ENCODE measurements around the gene PUDP.
"Not testable (repeated sequence)": the region's sequence is repeated elsewhere in the genome, so short reads cannot be mapped to it uniquely, and the experiment has no call there.

Gene PUDP

DNA sequence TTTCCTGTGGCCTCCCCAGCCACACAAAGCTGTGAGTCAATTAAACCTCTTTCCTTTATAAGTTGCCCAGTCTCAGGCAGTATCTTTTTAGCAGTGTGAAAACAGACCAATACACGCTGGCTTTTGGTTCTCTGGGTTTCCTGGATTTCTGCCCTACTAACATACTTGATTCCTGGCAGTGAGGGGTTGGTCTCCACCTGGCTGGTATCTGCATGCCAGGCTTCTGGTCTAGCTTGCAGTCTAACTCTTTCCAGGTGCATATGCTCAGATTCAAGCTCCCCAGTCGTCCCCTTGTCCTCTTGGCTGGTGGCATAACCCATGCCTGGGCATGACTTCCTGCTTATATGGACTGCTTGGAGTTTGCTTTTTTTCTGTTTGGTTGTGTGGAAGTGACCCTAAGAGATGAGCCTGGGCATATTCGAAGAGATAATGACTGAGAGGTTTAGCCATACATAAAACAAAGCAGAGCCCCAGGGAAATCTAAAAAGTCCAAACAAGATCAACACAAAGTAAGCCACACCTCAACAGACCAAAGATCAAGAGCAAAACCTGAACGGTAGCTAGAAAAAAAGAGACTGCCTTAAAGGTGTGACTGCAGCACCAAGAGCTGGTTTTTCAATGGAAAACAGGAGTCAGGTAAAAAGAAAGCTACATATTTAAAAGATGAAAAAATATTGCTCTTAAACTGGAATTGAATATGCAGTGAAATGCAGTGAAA is 102.6 kb downstream of the PUDP start:
- in situ Hi-C loops (cut with HindIII; ENCODE audit: low sequenced_read_pairs): no loop called here

DNA sequence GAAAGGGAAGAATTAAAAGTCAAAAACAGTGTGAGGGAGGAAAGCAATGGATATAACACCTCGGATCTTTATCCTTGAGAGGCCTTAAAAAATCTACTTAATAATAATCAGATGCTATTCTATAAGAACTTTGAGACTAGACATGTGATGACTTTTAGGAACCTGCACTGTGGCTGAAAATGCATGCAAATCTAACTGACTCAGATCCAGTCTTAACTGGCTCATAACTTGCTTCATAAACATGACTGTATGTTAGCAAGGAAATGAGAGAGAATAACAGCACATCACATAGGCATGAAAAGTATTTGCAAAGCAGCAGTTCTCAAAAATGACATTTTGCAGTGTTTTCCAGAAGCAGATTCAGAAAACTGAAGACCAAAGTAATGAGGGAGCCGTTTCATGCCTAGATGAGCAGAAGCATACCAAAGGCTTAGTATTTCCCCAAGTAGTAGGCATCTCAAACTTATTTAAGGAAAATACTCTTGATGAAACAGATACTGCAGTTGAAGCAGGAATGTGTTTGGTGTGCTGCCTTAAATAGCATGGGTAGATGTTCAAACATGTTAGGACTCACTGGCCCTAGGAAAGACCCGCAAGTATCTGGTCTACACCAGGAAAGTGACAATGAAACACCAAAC is 104.0 kb downstream of the PUDP start:
- in situ Hi-C loops (cut with HindIII; ENCODE audit: low sequenced_read_pairs): not testable (repeated sequence)

DNA sequence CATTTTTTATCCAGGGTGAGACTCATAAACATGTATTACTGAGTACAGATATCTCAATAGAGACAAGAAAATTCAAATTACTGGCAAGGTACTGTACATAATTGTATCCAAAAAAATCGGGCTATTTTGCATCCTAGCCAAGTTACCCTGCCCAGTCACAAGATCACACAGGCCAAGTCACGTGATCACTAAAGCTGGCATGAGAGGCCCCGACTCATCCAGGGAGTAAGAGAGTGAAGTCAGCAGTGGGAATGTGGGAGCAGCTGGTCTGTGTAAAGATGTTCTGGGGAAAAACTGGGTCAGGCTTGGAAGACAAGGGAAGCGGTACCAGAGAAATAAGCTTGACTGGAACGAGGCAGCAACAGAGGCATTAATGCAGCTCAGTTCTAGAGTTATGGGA is 119.7 kb downstream of the PUDP start:
- in situ Hi-C loops (cut with HindIII; ENCODE audit: low sequenced_read_pairs): no loop called here

DNA sequence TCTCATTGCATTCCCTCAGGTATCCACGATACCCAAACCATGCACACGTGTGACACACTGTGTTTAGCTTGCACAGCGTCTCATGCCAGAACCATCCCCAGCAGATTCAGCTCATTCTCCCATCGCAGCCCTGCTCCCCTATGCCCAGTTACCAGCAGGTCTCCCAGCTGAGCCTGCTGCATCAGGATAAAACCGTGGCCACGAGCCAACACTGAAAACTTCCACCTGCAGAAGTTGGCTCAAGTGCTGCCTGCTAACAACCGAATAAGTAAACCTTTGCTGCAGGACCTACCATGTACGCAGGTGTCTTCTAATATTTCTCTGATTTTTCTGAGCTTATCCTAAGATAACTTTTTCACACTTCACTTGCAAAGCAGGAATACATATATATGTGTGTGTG is 120.9 kb downstream of the PUDP start:
- in situ Hi-C loops (cut with HindIII; ENCODE audit: low sequenced_read_pairs): no loop called here

DNA sequence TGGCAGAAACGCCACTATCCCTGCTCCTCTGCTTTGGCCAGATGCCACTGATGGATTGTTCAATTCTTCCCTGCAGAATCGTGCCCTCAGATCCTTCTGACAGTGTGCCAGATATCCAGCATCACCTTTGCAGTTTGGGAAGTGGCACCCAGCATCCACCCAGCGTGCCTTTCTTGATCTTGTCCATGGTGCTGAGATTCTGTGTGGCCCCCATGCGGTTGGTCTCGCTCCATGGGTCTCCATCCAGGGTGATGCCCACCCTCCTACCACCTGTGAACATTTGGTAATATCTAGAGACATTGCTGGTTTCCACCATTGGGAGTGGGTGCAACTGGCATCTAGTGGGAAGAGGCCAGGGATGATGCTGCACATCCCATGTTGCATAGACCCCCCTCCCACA is 121.6 kb downstream of the PUDP start:
- in situ Hi-C loops (cut with HindIII; ENCODE audit: low sequenced_read_pairs): not testable (repeated sequence)

DNA sequence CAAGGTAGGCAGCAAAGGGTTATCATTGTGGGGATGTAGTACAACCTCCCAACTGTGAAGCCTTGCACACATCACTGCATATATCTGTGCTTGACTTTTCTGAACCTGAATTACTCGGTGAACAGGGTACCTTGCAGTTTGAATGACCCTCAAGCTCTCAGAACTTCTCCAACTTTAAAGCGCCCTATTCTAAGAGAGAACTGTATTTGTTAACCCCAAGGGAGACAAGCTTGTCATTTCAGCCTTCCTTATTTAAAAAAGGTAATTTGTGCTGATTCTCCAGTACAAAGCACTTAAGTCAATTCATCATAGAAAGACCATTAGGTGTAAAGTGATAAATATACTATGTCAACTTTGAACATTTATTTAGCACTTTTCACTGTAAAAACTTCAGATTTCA is 122.5 kb downstream of the PUDP start:
- in situ Hi-C loops (cut with HindIII; ENCODE audit: low sequenced_read_pairs): no loop called here

DNA sequence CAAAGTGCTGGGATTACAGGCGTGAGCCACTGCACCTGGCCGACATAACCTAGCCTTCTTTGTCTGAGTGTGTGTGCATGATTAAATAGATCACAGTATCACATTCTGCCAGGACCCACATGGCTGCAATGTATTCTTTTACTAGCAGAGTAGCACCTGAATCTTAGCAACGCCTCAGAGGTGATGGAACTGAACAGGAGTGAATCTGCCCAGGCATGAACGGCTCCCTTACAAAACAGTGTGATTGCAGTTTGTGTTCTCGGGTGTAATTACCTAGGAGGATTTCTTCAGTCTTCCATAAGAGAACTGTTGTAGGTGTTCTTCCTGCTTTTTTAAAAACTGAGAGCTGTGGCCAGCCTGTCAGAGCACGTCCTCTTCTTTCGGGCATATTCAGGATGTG is 123.1 kb downstream of the PUDP start:
- in situ Hi-C loops (cut with HindIII; ENCODE audit: low sequenced_read_pairs): no loop called here

DNA sequence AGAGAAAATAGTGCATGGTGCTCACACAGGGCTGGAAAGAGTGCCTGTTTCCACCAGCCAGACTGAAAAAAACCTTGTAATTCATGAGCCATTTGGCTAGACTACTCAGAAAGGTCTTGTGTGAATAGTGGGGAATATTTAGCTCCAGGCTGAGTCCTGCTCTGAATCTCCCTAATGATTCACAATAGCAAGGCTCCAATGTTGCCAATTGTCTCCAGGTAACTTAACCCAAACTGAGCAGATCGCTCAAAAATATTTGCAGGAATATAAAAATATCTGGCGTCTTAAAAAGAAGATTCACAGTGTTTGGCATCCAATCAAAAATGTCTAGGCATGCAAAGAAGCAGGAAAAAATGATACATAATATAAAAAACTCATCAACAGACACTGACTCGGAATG is 125.0 kb downstream of the PUDP start:
- in situ Hi-C loops (cut with HindIII; ENCODE audit: low sequenced_read_pairs): not testable (repeated sequence)

DNA sequence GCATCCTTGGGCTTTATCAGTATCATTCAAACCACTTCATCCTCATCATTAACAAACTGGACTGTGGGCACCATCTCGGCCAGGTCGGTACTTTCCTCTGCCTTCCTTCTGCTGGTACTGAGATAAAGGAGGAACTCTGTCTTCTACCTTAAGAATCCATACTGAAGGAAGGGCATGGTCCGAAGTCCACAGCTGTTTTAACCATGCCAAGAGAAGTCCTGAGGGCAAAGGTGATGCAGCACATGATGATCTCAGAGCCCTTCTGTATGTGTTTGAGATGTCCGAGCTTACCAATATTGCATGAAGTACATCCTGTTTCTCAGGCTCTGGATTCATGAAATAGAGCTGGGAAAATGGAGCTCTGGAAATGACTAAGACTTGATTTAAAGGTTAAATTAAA is 126.0 kb downstream of the PUDP start:
- in situ Hi-C loops (cut with HindIII; ENCODE audit: low sequenced_read_pairs): no loop called here

DNA sequence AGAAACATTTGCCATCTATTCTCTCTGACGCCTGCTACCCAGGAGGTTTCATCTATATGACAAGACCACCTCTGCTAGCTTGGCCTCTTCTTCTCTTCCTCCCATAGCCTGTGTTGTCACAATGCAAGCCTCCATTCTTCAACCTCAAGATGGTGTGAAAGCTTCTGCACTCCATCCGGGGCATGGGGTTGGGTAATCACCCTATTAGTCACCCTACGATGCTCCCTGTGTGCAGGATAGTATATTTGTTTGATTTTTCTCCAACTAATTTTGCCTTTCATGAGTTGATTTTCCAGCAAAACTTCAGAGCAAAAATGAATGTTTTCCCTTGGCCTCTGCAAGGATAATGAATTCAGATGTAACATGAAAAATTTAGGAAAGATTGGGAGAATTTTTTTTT is 128.4 kb downstream of the PUDP start:
- in situ Hi-C loops (cut with HindIII; ENCODE audit: low sequenced_read_pairs): no loop called here

DNA sequence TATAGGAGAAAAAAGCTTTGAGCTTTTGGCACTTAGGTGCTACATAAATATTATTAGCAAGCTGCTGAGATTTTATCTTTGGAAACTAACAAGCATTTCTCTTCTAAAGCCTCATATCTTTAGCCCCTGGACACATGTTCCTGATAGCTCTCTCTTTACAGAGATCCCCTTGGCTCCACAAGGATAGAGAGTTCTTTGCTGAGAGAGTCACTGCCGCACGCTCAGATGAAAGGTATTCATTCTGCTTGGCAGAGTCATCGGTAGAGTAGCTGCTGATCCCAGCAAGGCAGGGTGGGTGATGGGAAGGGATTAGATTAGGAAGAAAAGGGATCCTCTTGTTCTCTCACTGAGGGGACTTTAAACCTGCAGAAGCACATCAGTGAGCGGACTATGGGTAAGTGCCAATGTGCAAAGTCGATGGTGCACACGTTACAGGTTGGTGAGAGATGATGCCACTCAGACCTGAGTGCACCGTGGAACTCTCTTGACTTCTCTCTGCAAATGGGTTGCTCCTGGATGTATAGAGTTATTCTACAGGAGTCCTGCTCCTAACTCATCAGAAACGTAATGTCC is 135.6 kb downstream of the PUDP start:
- in situ Hi-C loops (cut with HindIII; ENCODE audit: low sequenced_read_pairs): not testable (repeated sequence)

DNA sequence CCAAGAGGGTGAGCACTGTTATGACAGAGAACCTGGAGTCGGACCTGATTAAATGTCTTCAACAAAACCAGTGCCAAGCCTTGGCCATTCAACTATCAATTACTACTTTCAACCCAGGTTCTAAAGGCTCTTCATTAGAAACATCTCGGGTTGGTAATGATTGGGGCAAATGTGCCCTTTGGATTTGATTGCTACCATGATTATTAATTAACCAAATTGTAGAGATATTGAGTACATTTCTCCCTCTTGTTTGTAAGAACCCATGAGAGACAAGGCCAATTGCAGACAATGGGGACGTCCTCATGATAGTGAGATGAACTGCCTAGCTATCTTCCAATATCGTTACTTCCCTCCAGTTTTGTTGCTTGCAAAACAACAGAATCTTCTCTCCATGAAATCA is 137.1 kb downstream of the PUDP start:
- in situ Hi-C loops (cut with HindIII; ENCODE audit: low sequenced_read_pairs): not testable (repeated sequence)

DNA sequence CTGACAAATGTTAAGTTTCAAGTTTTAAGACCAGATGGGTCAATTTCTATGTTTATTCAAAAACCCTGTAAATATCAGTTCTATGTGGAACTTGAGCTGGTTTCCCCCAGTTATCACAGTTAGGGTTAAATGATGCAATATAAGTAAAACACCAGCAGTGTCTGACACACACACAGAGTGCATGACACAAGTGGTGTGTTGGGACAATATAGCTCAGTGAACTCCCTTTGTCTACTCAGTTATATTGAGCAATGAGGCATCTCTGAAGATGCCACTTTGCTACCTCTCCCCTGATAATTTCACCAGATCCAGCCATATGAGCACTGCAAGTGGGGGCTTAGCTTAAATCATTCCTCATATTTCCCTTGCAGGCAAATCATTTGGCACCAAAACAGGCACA is 140.6 kb downstream of the PUDP start:
- in situ Hi-C loops (cut with HindIII; ENCODE audit: low sequenced_read_pairs): not testable (repeated sequence)

Measured in endothelial cell of hepatic sinusoid (primary cell).